ENCODE data around the gene BIN1. TPM values are rescaled to one million over a fixed set of nuclear protein-coding genes. Genes with fewer than 3 reads are reported as not detected.
A peak's percentile ranks its signal among the peaks of the same experiment; 100 is the strongest.

Gene BIN1
- total RNA-seq, 1 experiment from 2014 or later = 14.2 TPM

- in situ Hi-C loops (cut with HindIII; ENCODE audit: low sequenced_read_pairs) = no loop called here
- no peak for DNase-seq (ENCODE audit: low spot score)
Observed at GRCh38 chr2:127095367-127095641, 11.7 kb downstream of the BIN1 start.

DNA sequence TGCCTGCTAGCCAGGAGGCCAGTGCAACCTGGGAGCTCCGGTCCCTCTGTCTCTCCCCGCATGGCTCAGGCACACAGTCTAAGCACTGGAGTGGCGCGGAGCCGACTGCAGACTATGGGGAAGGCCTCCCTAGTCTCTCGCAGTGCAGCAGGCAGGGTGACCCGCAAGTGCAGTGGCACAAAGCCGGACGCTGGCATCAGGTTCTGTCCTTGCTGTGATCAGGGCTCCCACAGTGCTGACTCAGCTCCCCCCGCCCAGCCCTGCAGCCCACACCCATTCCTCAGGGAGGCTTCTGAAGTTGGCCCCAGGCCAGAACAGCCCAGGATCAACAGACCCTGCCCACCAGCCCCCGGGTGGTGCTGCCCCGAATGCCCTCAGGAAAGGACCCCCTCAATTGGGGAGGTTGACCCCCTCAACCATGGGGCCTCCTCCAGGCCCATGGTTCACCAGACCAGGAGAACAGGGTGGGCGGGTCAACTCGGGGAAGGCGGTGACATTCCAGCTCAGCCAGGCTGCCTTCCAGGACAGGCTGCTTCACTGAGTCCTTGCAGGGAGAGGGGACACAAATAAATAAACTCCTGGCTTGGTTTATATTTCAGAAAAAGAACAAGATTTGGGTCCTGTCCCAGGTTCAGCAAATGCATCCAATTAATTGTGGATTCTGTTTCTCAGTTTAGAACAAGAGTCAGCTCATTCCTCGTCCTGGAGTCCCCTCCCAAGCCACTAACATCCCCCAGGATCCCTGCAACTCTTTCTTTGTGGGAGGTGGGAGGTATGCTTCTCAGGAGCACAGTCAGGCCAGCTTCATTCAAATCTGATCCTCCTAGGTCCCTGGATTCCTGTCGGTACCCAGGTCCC is 12.2 kb downstream of the BIN1 start:
- DNase-seq (ENCODE audit: low spot score) = no peak
- in situ Hi-C loops (cut with HindIII; ENCODE audit: low sequenced_read_pairs) = no loop called here

DNA sequence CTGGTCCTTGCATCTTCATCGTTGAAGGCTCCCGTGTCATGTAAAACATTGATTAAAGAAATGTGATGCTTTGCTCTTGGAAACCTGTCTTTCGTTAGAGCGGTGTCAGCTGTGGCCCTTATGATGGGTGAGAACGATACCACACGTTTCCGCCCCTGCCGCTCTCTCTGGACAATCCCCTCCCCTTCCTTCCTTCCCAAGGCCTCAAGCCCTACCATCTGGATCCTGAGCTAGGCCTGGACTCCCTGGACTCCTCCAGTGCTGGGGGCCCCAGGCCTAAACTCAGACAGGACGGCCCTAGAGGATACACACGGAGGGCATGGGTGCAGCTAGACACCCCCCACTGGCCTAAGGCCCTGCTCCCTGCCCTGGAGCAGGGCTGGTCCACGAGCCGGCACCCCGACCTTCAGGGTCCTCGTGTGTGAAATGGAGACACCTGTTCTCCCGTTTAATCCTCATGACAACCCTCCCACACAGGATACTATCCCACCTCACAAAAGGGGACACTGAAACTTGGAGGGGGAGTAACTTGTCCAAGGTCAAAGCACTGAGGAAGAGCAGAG is 13.2 kb downstream of the BIN1 start:
- in situ Hi-C loops (cut with HindIII; ENCODE audit: low sequenced_read_pairs) = no loop called here
- no peak for DNase-seq (ENCODE audit: low spot score)

DNA sequence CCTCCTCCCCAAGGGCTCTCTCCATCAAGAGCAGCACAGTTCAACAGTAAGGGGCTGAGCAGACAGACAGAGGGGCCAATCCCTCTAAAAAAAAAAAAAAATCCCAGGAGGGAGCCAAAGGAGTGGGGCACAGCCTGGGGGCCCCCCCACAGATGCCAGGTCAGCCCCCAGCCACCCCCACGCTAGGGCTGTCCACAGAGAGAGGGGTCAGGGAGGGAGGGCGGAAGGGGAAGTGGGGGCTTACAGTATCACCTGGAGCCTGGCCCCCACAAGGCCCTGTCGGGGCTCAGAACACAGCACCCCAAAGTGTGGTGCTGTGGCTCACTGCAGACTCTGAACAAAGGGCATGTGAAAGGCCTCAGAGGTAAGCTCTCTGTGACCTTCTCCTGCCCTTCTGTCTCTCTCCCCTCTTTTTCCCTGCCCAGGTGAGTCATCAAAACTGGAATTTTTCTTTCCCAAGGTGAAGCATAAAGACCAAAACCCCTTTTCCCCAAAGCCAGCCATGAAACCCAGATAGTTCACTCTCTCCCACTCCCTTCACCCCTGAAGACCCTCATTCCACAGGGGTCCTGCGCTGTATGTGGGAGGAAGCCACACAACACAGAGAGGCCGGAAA is 13.9 kb downstream of the BIN1 start:
- DNase-seq (ENCODE audit: low spot score) = no peak
- in situ Hi-C loops (cut with HindIII; ENCODE audit: low sequenced_read_pairs) = no loop called here

DNA sequence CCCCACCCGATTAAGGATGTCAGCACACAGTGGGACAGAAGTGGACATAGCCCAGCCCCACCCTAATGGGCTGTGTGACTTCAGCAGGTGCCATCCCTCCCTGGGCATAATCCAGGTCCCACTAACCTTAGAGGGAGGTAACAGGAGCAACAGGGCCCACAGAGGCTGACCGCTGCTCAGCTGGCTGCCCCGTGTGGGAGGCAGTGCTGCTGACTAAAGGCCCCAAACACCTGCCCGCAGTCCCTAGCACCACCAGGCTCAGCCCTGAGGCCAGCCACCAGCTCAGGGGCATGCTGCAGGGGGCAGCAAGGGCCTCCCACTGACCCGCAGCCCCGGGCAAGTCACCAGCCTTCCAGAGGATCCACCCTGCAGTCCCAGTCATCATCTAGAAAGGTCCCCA is 14.6 kb downstream of the BIN1 start:
- no peak for DNase-seq (ENCODE audit: low spot score)
- in situ Hi-C loops (cut with HindIII; ENCODE audit: low sequenced_read_pairs) = no loop called here

GRCh38 chr2:127091886-127092285 is 15.1 kb downstream of the BIN1 start:
- in situ Hi-C loops (cut with HindIII; ENCODE audit: low sequenced_read_pairs) = no loop called here
- DNase-seq (ENCODE audit: low spot score) = no peak

- in situ Hi-C loops (cut with HindIII; ENCODE audit: low sequenced_read_pairs) = no loop called here
- no peak for DNase-seq (ENCODE audit: low spot score)
Observed at GRCh38 chr2:127091148-127091547, 15.8 kb downstream of the BIN1 start.

GRCh38 chr2:127090281-127091120 is 16.5 kb downstream of the BIN1 start:
- no peak for DNase-seq (ENCODE audit: low spot score)
- in situ Hi-C loops (cut with HindIII; ENCODE audit: low sequenced_read_pairs) = no loop called here

- DNase-seq (ENCODE audit: low spot score) = no peak
- in situ Hi-C loops (cut with HindIII; ENCODE audit: low sequenced_read_pairs) = no loop called here
Observed at GRCh38 chr2:127089478-127090235, 17.3 kb downstream of the BIN1 start.

- in situ Hi-C loops (cut with HindIII; ENCODE audit: low sequenced_read_pairs) = no loop called here
- no peak for DNase-seq (ENCODE audit: low spot score)
Observed at GRCh38 chr2:127088706-127089105, 18.2 kb downstream of the BIN1 start.

GRCh38 chr2:127087791-127088495 is 19.0 kb downstream of the BIN1 start:
- in situ Hi-C loops (cut with HindIII; ENCODE audit: low sequenced_read_pairs) = no loop called here

GRCh38 chr2:127086990-127087790 is 19.8 kb downstream of the BIN1 start:
- in situ Hi-C loops (cut with HindIII; ENCODE audit: low sequenced_read_pairs) = no loop called here
- no peak for DNase-seq (ENCODE audit: low spot score)

More at GRCh38 chr2:127087791-127088495, 19.0 kb downstream of the BIN1 start:
- DNase-seq (ENCODE audit: low spot score) = no peak

DNA sequence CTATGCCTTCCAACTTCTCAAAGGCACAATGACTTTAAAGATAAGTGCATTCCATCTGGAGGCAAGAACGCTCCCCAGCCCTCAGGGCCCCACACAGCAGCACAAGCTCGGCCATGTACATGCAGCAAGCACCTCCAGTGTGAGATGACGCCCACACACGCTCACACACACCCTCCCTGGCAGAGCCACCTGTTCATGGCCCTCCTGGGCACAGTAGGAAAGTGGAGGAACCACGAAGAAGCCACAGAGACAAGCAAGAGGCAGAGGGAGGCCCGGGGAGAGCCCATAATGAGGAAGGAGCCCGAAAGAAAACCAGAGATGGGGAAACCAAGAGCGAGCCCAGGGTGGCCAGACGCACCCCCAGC is 21.7 kb downstream of the BIN1 start:
- in situ Hi-C loops (cut with HindIII; ENCODE audit: low sequenced_read_pairs) = no loop called here
- peak; percentile 59 for DNase-seq (ENCODE audit: low spot score)

GRCh38 chr2:127084611-127085316 is 22.2 kb downstream of the BIN1 start:
- no peak for DNase-seq (ENCODE audit: low spot score)
- in situ Hi-C loops (cut with HindIII; ENCODE audit: low sequenced_read_pairs) = no loop called here

DNA sequence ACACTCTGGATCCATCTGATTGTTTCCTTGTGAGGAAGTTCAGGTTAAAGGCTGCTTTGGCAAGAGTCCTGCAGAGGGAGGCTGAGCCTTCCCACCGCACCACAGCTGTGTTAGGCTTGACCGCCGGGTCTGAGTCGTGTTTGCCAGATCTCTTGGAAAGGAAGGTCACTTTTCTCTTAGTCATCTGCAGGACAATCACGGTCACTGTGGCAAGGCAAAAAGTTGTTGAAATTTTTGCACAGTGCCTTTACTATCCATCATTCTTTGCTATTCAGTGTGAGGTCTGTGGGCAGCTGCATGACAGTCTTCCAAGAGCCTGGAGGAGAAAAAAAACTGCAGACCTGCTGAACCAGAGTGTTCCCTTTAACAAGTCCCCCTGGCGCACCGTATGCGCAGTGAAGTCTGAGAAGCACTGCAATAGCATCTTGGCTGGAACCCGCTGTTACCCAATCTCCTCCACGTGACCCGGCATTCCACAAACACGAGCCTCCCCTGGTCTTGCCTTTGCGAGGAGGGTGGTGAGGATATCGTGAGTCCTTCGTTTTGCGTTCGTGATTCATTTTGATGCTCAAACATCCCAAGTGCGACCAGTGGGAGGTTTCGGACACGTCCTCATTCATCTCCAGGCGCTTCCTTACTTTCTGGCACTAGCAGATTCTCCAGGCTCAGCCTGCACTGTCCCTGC is 23.0 kb downstream of the BIN1 start:
- DNase-seq (ENCODE audit: low spot score) = peak; percentile 85
- in situ Hi-C loops (cut with HindIII; ENCODE audit: low sequenced_read_pairs) = no loop called here

DNA sequence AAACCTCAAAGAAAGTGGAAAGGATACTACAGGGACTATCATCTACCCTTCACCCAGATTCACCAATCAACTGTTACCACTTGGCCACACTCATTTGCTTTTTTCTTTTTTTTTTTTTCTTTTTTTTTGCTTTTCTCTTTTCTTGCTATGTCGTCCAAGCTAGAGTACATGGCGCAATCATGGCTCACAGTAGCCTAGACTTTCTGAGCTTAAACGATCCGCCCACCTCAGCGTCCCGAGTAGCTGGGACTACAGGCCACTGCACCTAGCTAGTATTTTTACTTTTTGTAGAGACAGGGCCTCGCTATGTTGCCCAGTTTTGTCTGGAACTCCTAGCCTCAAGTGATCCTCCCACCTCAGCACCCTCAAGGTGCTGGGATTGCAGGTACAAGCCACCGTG is 24.0 kb downstream of the BIN1 start:
- in situ Hi-C loops (cut with HindIII; ENCODE audit: low sequenced_read_pairs) = no loop called here
- DNase-seq (ENCODE audit: low spot score) = no peak

All from G401 (cell line).